Keratinocyte (primary cell): ENCODE results near the gene ADAMTS13.

Source experiments
- EZH2 ChIP-seq: IDR thresholded peaks from one replicate; pipeline ENCODE4 v1.6.1; 2012; ENCODE audit warnings: inconsistent platforms, mild to moderate bottlenecking, low read length, moderate library complexity
- TF ChIP-seq, protein P1 (sequence below), 3 experiments: IDR thresholded peaks in 1 of 3; conservative IDR thresholded peaks in 1 of 3; optimal IDR thresholded peaks in 1 of 3; 2 replicates in 2 of 3; 3 replicates in 1 of 3; pipeline versions ENCODE3 to v1.5.1; 2011; ENCODE audit warnings: low read length in 3 of 3, mild to moderate bottlenecking in 3 of 3, moderate library complexity in 2 of 3, control low read depth in 1 of 3, inconsistent platforms in 1 of 3; ENCODE audit not compliant: insufficient read depth in 2 of 3; ENCODE audit errors: extremely low read depth in 1 of 3

DNA sequence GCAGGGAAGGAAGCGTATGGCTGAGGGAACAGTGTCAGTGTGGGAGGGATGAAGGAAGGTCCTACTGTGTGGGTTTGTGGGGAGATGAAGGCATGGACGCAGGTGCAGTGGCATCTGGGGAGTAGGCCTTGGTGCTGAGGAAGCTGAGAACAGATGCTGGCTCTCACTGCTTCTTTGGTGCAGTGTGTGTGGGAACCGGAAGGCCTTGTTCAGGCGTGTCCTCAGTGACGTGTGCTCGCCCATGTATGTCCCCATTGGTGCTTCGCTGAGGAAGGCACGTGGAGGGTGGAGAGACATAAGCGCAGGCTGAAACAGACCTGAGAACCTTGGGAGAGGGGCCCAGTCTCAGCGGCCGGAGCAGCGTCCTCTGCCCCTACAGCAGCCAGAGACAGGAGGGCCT lies 18.7 kb downstream of the ADAMTS13 start:
- TF ChIP-seq, protein P1, sequence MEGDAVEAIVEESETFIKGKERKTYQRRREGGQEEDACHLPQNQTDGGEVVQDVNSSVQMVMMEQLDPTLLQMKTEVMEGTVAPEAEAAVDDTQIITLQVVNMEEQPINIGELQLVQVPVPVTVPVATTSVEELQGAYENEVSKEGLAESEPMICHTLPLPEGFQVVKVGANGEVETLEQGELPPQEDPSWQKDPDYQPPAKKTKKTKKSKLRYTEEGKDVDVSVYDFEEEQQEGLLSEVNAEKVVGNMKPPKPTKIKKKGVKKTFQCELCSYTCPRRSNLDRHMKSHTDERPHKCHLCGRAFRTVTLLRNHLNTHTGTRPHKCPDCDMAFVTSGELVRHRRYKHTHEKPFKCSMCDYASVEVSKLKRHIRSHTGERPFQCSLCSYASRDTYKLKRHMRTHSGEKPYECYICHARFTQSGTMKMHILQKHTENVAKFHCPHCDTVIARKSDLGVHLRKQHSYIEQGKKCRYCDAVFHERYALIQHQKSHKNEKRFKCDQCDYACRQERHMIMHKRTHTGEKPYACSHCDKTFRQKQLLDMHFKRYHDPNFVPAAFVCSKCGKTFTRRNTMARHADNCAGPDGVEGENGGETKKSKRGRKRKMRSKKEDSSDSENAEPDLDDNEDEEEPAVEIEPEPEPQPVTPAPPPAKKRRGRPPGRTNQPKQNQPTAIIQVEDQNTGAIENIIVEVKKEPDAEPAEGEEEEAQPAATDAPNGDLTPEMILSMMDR (optimal IDR thresholded peaks at IDR 0.05 in 1 of 3, IDR thresholded peaks at IDR 0.05 in 1 of 3, conservative IDR thresholded peaks at IDR 0.05 in 1 of 3; ENCODE audit: extremely low read depth in 1 of 3, insufficient read depth in 2 of 3, low read length in 3 of 3), result no peak
- TF ChIP-seq EZH2, result no peak
